Nephron (organoid): ENCODE results near the gene SYNJ2BP.

Experiments
- H3K27ac Mint-ChIP-seq, 3 experiments: 2 replicates each; pipeline ENCODE4 v1.8.0; 2020; ENCODE audit warnings: mixed read lengths in 3 of 3, mild to moderate bottlenecking in 2 of 3, moderate library complexity in 1 of 3
- H3K27me3 Mint-ChIP-seq: 2 replicates; pipeline ENCODE4 v1.8.0; 2021; ENCODE audit warnings: low read depth, mild to moderate bottlenecking, moderate library complexity, mixed read lengths
- H3K36me3 Mint-ChIP-seq: 2 replicates; pipeline ENCODE4 v1.8.0; 2020; ENCODE audit warnings: low read depth, mixed read lengths
- H3K4me1 Mint-ChIP-seq: 2 replicates; pipeline ENCODE4 v1.8.0; 2020; ENCODE audit warnings: mixed read lengths
- H3K4me3 Mint-ChIP-seq, 3 experiments: 2 replicates each; pipeline ENCODE4 v1.8.0; 2020; ENCODE audit warnings: mild to moderate bottlenecking in 3 of 3, mixed read lengths in 3 of 3, moderate library complexity in 2 of 3
- H3K9me3 Mint-ChIP-seq: 2 replicates; pipeline ENCODE4 v1.8.0; 2020; ENCODE audit warnings: mixed read lengths
- CTCF ChIP-seq, 3 experiments: fragments of 200-600 bp; sonication (generic); IDR thresholded peaks; one replicate each; pipeline ENCODE4 v1.5.0; 2021; ENCODE audit warnings: antibody characterized with exemption in 3 of 3; ENCODE audit not compliant: unreplicated experiment in 3 of 3

Gene SYNJ2BP

GRCh38 chr14:70416725-70417349, at the start of gene SYNJ2BP:
Gene SYNJ2BP (minus strand): TSS chr14:70417090. CDS start chr14:70416963, 127 bp downstream.
- Mint-ChIP-seq H3K27me3 (no peaks in the 10 kb centered on the region), H3K9me3 (no peaks in the 10 kb centered on the region), H3K36me3 (peaks cover 3% of the 10 kb centered on the region), H3K4me1 (peaks cover 28% of the 10 kb centered on the region), H3K27ac (peak within 1 kb of the TSS; percentile 77 to 93 (median 86)), H3K4me3 (peak within 1 kb of the TSS; percentile 95 to 99 (median 99))
- TF ChIP-seq CTCF (IDR thresholded peaks at IDR 0.05; ENCODE audit: unreplicated experiment in 3 of 3) = no peak

DNA sequence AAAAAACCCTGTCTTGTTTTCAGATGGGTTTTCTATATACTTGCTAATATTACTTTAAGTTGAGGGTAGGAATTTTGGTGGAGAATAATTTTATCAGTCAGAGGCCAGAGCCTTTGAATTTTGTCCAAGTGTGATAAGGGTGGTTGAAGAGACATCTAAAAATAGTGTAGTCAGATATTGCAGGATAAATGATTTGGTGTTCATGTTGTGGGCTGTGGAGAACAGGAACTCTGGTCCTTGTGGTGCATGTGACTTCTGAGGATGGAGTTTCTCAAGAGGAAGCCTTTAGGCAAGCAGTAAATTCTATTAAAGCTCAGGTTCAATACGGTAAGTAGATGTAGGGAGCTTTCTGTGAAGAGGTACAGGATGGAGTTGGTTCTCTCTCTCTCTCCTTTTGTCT, 37.8 kb upstream of the SYNJ2BP start:
- H3K27me3 Mint-ChIP-seq = no peaks in the 10 kb centered on the region
- H3K9me3 Mint-ChIP-seq = no peaks in the 10 kb centered on the region
- no peak overlapping the region for H3K27ac Mint-ChIP-seq
- no peaks in the 10 kb centered on the region for H3K36me3 Mint-ChIP-seq
- H3K4me3 Mint-ChIP-seq = no peak overlapping the region
- TF ChIP-seq CTCF (IDR thresholded peaks at IDR 0.05; ENCODE audit: unreplicated experiment in 3 of 3) = no peak
- no peaks in the 10 kb centered on the region for H3K4me1 Mint-ChIP-seq

GRCh38 chr14:70451874-70452273, 35.0 kb upstream of the SYNJ2BP start, which contains the start of gene ADAM21:
Gene ADAM21 (plus strand): TSS chr14:70452174. CDS start chr14:70457500, 5,326 bp downstream.
- peaks cover 5% of the 10 kb centered on the region for H3K36me3 Mint-ChIP-seq
- no peak within 1 kb of the TSS for H3K4me3 Mint-ChIP-seq
- no peaks in the 10 kb centered on the region for H3K27me3 Mint-ChIP-seq
- peaks cover 4% of the 10 kb centered on the region for H3K9me3 Mint-ChIP-seq
- TF ChIP-seq CTCF (IDR thresholded peaks at IDR 0.05; ENCODE audit: unreplicated experiment in 3 of 3) = no peak
- no peak within 1 kb of the TSS for H3K27ac Mint-ChIP-seq
- no peaks in the 10 kb centered on the region for H3K4me1 Mint-ChIP-seq

DNA sequence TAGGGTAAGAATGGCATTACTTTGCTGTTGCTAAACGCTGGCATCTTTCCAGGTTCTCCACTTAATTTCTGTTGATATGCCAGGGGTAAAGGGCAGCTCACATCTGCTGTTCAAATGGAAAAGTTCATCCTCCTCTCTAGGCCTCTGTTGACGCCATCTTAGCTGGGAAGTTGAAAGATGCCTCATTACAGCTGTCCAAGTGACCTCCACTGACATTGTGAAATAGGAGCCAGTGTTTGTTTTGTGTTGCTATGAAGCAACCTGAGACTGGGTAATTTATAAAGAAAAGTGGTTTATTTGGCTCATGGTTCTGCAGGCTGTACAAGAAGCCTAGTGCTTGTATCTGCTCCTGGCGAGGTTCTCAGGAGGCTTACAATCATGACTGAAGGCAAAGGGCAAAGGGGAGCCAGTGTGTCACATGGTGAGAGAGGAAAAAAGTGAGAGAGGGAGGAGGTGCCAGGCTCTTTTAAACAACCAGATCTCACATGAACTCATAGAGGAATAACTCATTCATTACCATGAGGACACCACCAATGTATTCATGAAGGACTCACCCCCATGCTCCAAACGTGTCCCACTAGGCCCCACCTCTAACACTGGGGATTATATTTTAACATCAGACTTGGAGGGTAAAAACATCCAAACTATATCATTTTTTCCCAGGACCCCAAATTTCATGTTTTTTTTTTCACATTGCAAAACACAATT, 31.9 kb upstream of the SYNJ2BP start:
- H3K9me3 Mint-ChIP-seq = peaks cover 18% of the 10 kb centered on the region
- peaks cover 11% of the 10 kb centered on the region for H3K36me3 Mint-ChIP-seq
- no peaks in the 10 kb centered on the region for H3K4me1 Mint-ChIP-seq
- H3K4me3 Mint-ChIP-seq = no peak overlapping the region
- H3K27me3 Mint-ChIP-seq = no peaks in the 10 kb centered on the region
- no peak overlapping the region for H3K27ac Mint-ChIP-seq
- TF ChIP-seq CTCF (IDR thresholded peaks at IDR 0.05; ENCODE audit: unreplicated experiment in 3 of 3) = no peak

- H3K36me3 Mint-ChIP-seq = peaks cover 21% of the 10 kb centered on the region
- peaks cover 50% of the 10 kb centered on the region for H3K9me3 Mint-ChIP-seq
- H3K27me3 Mint-ChIP-seq = no peaks in the 10 kb centered on the region
- no peak overlapping the region for H3K4me3 Mint-ChIP-seq
- no peaks in the 10 kb centered on the region for H3K4me1 Mint-ChIP-seq
- no peak overlapping the region for H3K27ac Mint-ChIP-seq
- no peak for TF ChIP-seq CTCF (IDR thresholded peaks at IDR 0.05; ENCODE audit: unreplicated experiment in 3 of 3)
These were observed 25.9 kb upstream of the SYNJ2BP start for GRCh38 chr14:70442750-70443149.
